ENCODE measurements around the gene CBX8.

CBX8 gene

GRCh38 chr17:79803997-79804855, 7.3 kb upstream of the CBX8 start:
- DNase-seq = peak; percentile 61 to 69

GRCh38 chr17:79803421-79803996, 6.6 kb upstream of the CBX8 start:
- no peak for DNase-seq

- no peak for DNase-seq
These were observed 6.0 kb upstream of the CBX8 start for GRCh38 chr17:79802736-79803420.

- no peak for DNase-seq
These were observed 5.3 kb upstream of the CBX8 start for GRCh38 chr17:79802039-79802735.

- no peak for DNase-seq
These were observed 4.5 kb upstream of the CBX8 start for GRCh38 chr17:79801156-79802038.

GRCh38 chr17:79800325-79801155, 3.7 kb upstream of the CBX8 start:
- no peak for DNase-seq

- no peak for DNase-seq
These were observed 2.9 kb upstream of the CBX8 start for GRCh38 chr17:79799538-79800324.

GRCh38 chr17:79799174-79799537, 2.3 kb upstream of the CBX8 start:
- no peak for DNase-seq

- DNase-seq = no peak
These were observed 1.7 kb upstream of the CBX8 start for GRCh38 chr17:79798299-79799173.

GRCh38 chr17:79797492-79798298, 818 bp upstream of the CBX8 start:
- DNase-seq = no peak

- no peak for DNase-seq
These were observed 474 bp downstream of the CBX8 start for GRCh38 chr17:79796444-79796762.

- no peak for DNase-seq
These were observed 958 bp downstream of the CBX8 start for GRCh38 chr17:79795795-79796443.

- no peak for DNase-seq
These were observed 2.0 kb downstream of the CBX8 start for GRCh38 chr17:79794659-79795511.

- no peak for DNase-seq
These were observed 3.0 kb downstream of the CBX8 start for GRCh38 chr17:79793924-79794304.

- DNase-seq = no peak
These were observed 3.6 kb downstream of the CBX8 start for GRCh38 chr17:79792984-79793923.

GRCh38 chr17:79792341-79792871, 4.5 kb downstream of the CBX8 start:
- DNase-seq = no peak
